Stimulated activated CD4-positive, alpha-beta T cell treated with anti-CD3 and anti-CD28 coated beads, TNF-alpha, amount 100 ng/mL, for 24 hours (primary cell): ENCODE data around the gene CCT3.
"Not testable (repeated sequence)": the region's sequence is repeated elsewhere in the genome, so short reads cannot be mapped to it uniquely, and the experiment has no call there.

Experiments
- DNase-seq, 3 experiments: peaks; one replicate each; pipeline ENCODE4 v3.0.0-alpha.2; 2020; ENCODE audit warnings: low read depth in 3 of 3

CCT3 gene

GRCh38 chr1:156337052-156337887 lies 822 bp downstream of the CCT3 start:
- peak in 1 of 3 experiments; percentile 7 for DNase-seq

DNA sequence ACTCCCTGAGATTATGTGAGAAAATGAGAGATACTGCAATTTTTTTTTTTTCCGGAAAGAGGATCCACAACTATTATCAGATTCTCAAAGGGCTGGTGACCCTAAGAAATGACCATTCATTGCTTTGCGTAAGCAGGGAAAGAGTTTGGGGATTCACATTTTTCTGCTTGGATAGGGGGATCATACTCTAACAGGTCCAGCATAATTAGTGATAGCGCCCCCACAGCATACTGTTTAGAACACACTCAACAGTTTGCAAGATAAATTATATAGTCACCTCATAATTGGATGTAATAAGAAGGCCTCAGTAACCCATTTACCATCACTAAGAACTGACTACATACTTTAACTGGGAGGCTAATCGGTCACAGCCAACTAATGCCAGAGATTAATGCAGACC lies 1.9 kb downstream of the CCT3 start:
- DNase-seq: no peak

DNA sequence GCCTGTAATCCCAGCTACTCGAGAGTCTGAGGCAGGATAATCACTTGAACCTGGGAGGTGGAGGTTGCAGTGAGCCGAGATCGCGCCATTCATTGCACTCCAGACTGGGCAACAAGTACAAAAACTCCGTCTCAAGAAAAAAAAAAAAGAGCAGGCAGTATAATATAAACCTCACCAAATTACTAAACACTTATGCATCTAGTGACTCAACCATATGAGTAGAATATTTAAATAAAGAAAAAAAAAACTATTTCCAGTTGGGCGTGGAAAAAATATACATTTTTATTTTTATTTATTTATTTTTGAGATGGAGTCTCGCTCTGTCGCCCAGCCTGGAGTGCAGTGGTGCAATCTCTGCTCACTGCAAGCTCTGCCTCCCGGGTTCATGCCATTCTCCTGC lies 14.9 kb downstream of the CCT3 start:
- not testable (repeated sequence) for DNase-seq

GRCh38 chr1:156320560-156320959 lies 17.5 kb downstream of the CCT3 start:
- DNase-seq: no peak

- DNase-seq: no peak
Observed at GRCh38 chr1:156319664-156320063, 18.4 kb downstream of the CCT3 start.

- DNase-seq: no peak
Observed at GRCh38 chr1:156316909-156317308, 21.2 kb downstream of the CCT3 start.

DNA sequence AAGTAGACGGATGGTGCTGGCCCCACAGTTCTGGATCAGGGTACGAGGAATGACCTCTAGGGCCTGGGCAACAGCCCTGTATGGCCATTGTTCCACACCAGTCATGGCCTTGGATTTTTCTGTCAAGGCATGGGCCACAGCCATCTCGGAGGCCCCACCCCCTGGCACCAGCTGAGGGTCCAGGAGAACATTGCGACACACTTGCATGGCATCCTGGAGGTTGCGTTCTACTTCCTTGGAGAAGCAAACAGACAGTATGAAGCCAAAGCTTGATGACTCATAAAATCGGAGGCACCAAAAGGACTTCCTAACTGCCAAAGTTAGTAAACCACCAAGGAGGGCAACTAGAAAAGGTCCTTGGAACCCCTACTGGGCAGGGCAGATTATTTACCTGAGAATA lies 27.1 kb downstream of the CCT3 start:
- no peak for DNase-seq

DNA sequence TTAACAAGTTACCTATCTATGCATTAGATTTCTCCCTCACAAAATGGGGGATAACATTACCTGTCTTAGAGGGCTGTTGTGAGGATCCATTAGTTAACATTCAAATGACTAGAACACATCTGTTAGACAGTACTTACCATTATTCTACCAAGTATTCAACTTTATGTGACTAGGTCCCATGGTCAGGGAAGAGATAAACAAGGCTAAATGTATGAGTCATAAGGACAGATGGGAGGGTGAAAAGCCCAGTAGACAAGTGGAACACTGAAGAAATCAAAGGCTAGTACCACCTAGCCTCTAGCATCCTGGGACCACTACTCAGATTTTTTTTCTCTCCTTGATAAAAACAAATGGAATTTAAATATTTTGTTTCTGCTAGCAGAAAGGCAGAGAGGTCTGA lies 30.0 kb downstream of the CCT3 start:
- no peak for DNase-seq

- no peak for DNase-seq
Observed at GRCh38 chr1:156305215-156305614, 32.9 kb downstream of the CCT3 start.

- DNase-seq: no peak
Observed at GRCh38 chr1:156303241-156303640, 34.9 kb downstream of the CCT3 start.

DNA sequence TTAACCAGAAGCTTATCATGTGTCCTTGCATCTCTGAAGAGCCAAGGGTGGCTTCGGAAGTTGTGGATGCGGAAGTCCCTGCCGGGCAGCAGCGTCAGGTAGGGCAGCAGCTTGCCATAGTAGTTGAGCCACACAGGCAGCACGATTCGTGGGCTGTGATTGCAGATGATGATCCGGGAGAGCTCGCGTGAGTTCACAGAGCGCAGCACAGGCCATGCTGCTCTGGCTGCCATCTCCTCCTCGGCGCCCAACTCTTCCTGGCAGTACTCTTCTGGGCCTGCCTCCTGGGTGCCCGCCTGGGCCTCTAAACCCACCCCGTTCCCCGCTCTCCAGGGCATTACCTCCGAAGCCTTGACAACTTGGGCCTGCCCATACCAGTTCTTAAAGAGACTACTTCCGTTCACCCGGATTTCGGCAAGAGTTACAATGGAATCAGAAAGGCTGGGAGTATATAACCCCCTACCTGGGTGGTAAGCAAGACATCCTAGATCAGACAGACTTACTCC lies 39.2 kb downstream of the CCT3 start, which contains the start of gene VHLL:
Gene VHLL, minus strand, starts transcription at position 456 of the 506 bp plus-strand sequence. Its CDS starts 118 bp downstream, at position 338.
- no peak for DNase-seq

DNA sequence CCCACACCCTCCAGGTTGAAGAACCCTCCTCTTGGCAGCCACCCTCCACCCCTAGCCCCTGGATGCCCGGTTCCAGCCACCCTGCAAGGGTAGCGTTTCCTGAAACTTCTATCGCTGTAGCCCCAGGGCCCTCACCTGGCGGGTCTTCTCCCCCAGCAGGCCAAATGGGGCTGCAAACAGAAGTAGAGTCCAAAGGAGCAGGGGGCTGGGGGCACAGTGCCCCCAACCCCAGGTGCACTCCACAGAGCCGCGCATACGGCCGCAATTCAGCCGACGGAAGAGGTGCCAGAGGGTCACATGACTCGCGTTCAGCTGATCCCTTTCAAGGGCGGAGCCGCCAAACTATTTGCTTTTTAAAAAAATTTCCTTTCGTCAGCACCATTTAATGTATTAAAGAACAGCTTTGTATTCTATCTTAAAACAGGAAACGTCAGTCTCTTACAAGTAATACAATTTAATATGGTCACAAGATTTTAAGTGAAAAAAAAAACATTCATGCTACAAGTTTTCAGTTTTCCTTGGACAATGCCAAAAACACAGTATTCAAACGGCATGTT lies 42.6 kb downstream of the CCT3 start, which contains the start of gene GLMP:
Gene GLMP, minus strand, starts transcription at position 289 of the 557 bp plus-strand sequence. Its CDS starts 34 bp downstream, at position 255.
- DNase-seq: peak; percentile 17 to 47 (median 31)

DNA sequence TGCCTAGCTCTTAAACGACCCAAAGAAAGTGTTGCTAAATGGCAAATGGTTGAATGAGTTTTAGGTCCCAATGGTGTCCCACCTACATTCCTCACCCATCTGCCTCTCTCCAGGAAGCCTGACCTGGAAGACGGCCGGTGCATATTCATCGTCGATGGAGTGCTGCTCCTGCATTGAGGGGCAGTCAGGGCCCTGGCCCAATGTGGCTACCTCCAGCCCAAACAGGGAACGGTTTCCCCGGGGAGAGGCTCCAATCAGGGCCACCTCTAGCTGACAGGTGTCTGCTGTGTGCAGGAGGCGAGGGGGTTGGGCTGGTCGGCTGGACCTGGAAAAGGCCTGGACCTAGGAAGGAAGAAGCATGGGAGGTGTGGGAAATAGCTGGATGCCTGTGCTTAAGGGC lies 44.2 kb downstream of the CCT3 start:
- no peak for DNase-seq

- DNase-seq: no peak
Observed at GRCh38 chr1:156293098-156293434, 45.0 kb downstream of the CCT3 start.

DNA sequence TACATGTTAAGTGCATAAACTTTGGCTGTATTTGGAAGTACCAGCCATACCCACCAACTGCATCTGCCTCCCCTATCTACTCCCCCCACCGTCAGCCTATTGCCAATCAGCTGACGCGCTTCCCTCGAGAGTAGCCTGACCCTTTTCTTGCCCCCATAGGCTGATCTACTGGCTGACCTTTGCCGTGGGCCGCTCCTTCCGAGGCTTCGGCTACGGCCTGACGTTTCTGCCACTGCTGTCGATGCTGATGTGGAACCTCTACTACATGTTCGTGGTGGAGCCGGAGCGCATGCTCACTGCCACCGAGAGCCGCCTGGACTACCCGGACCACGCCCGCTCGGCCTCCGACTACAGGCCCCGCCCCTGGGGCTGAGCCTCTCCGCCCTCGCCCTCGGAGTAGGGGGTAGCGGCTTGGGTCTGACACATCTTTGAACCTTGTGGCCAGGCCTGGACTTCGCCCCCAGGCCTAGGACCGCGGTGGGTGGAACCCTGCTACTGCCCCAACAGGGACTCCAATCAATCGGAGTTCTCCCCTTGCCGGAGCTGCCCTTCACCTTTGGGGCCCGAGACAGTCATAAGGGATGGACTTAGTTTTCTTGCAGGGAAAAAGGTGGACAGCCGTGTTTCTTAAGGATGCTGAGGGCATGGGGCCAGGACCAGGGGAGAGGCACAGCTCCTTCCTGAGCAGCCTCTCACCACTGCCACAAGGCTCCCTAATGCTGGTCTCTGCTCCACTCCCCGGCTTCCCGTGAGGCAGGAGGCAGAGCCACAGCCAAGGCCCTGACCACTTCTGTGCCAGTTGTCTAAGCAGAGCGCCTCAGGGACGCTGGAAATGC lies 46.6 kb downstream of the CCT3 start:
- DNase-seq: peak in 1 of 3 experiments; percentile 13

- DNase-seq: no peak
Observed at GRCh38 chr1:156289857-156290256, 48.2 kb downstream of the CCT3 start.

GRCh38 chr1:156286061-156286460 lies 52.0 kb downstream of the CCT3 start:
- DNase-seq: no peak

- DNase-seq: no peak
Observed at GRCh38 chr1:156285437-156285836, 52.7 kb downstream of the CCT3 start.

GRCh38 chr1:156284757-156285156 lies 53.3 kb downstream of the CCT3 start:
- DNase-seq: no peak

- DNase-seq: no peak
Observed at GRCh38 chr1:156284112-156284511, 54.0 kb downstream of the CCT3 start, which contains the start of gene TMEM79. Gene TMEM79, plus strand, starts transcription at chr1:156284325. Its CDS starts 902 bp downstream, at chr1:156285227.

DNA sequence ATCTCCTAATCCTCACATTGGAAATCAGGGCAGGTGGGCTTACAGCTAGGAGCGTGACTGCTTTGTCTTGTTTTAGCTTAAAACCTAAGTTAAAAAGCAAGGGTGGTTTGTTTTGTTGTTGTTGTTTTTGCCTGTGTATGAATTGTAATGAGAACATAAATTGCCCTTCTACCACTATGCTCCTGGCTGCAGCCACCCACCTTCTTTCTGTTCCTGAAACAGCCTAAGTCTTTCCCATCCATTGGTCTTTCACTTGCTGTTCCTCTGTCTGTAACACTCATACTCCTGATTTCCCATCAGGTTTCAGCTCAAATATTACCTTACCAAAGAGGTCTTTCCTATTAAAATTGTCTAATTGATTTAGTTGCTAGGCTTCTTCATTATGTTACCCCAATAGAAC lies 54.6 kb downstream of the CCT3 start:
- no peak for DNase-seq
